Kasumi-1 (cell line): ENCODE results near the gene APOBEC4.
A peak's percentile ranks its signal among the peaks of the same experiment; 100 is the strongest.
"Not testable (repeated sequence)": the region's sequence is repeated elsewhere in the genome, so short reads cannot be mapped to it uniquely, and the experiment has no call there.

Experiments used
- DNase-seq, 2 experiments: peaks; one replicate each; lab custom pipeline; 2025; lab: John Stamatoyannopoulos, UW

The APOBEC4 gene

GRCh38 chr1:183633676-183634343, 19.3 kb downstream of the APOBEC4 start:
- DNase-seq: peak; percentile 92 to 93

GRCh38 chr1:183632964-183633363, 20.2 kb downstream of the APOBEC4 start:
- no peak for DNase-seq

GRCh38 chr1:183632114-183632513, 21.0 kb downstream of the APOBEC4 start:
- no peak for DNase-seq

- no peak for DNase-seq
These were observed 22.4 kb downstream of the APOBEC4 start for GRCh38 chr1:183630748-183631147.

- no peak for DNase-seq
These were observed 24.6 kb downstream of the APOBEC4 start for GRCh38 chr1:183628537-183628936.

GRCh38 chr1:183626236-183626635, 26.9 kb downstream of the APOBEC4 start:
- DNase-seq: not testable (repeated sequence)

- peak; percentile 62 for DNase-seq
These were observed 30.0 kb downstream of the APOBEC4 start for GRCh38 chr1:183622884-183623785.

- DNase-seq: peak; percentile 40 to 46
These were observed 31.1 kb downstream of the APOBEC4 start for GRCh38 chr1:183622013-183622412.

GRCh38 chr1:183620311-183620710, 32.8 kb downstream of the APOBEC4 start:
- DNase-seq: no peak

- no peak for DNase-seq
These were observed 33.3 kb downstream of the APOBEC4 start for GRCh38 chr1:183619781-183620180.

- DNase-seq: not testable (repeated sequence)
These were observed 34.9 kb downstream of the APOBEC4 start for GRCh38 chr1:183618202-183618601.

GRCh38 chr1:183612975-183613374, 40.1 kb downstream of the APOBEC4 start:
- not testable (repeated sequence) for DNase-seq

GRCh38 chr1:183612407-183612806, 40.7 kb downstream of the APOBEC4 start:
- no peak for DNase-seq

- no peak for DNase-seq
These were observed 42.1 kb downstream of the APOBEC4 start for GRCh38 chr1:183611021-183611420.

GRCh38 chr1:183609759-183610452, 43.2 kb downstream of the APOBEC4 start:
- no peak for DNase-seq

GRCh38 chr1:183609313-183609712, 43.8 kb downstream of the APOBEC4 start:
- DNase-seq: peak; percentile 94 to 96

GRCh38 chr1:183607322-183607980, 45.7 kb downstream of the APOBEC4 start:
- DNase-seq: no peak

- DNase-seq: no peak
These were observed 47.2 kb downstream of the APOBEC4 start for GRCh38 chr1:183605904-183606303.

GRCh38 chr1:183604815-183605214, 48.3 kb downstream of the APOBEC4 start:
- DNase-seq: peak in 1 of 2 experiments; percentile 35

GRCh38 chr1:183604038-183604808, 48.9 kb downstream of the APOBEC4 start:
- peak; percentile 47 to 59 for DNase-seq

- DNase-seq: no peak
These were observed 50.6 kb downstream of the APOBEC4 start for GRCh38 chr1:183602510-183602909.
